HG02798 (cell line): ENCODE measurements around the gene LMCD1.

Source experiments
- ATAC-seq: cut with Tn5 transposase; IDR thresholded peaks from one replicate; pipeline ENCODE4 v1.9.1; 2021; ENCODE audit warnings: mild to moderate bottlenecking; ENCODE audit not compliant: unreplicated experiment, poor library complexity

The LMCD1 gene

GRCh38 chr3:8530581-8530980, 29.0 kb downstream of the LMCD1 start:
- ATAC-seq = no peak

GRCh38 chr3:8532251-8532871, 30.7 kb downstream of the LMCD1 start:
- no peak for ATAC-seq

DNA sequence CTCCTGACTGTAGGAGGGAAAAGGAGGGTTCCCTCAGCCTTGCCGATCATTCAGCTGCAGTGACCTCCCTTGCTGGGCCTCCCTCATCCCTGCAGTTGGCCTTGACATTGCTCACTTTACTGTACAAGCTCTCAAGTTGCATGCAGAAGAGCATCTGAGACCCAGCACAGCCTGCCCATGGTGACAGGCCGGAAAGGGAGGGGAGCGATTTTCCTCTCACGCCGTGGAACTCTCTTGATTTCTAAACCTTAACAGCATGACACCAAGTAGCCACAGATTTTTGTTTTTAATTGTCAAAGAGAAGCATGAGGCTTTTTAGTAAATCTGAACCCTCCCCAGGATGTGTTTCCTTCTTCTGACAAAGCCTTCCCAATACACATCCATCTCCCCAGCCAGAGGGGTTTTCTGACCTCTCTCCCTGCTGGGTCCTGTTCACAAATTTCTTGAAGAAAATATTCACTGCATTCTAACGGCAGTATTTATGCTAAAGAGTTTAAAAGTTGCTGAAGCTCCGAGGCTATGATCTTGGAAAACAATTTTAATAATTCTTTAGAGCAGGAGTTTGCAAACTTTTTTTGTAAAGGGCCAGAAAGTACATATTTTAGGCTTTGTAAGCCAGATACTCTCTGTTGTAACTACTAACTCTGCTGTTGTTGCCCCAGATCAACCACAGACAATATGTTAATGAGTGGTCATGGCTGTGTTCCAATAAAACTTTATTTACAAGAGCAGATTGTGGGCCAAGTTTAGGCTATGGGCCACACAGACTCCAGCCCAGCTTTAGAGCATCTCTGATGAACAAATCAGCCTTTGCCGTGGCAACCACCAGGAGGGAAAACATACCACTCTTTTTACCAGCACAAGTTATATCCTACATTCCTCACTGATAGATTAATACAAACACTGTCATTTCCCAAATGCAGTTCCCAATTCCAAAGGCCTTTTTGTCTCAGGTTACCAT, 34.8 kb downstream of the LMCD1 start:
- no peak for ATAC-seq

- ATAC-seq = no peak
Measured at GRCh38 chr3:8537440-8537839, 35.8 kb downstream of the LMCD1 start.

GRCh38 chr3:8538223-8538622, 36.6 kb downstream of the LMCD1 start:
- no peak for ATAC-seq

DNA sequence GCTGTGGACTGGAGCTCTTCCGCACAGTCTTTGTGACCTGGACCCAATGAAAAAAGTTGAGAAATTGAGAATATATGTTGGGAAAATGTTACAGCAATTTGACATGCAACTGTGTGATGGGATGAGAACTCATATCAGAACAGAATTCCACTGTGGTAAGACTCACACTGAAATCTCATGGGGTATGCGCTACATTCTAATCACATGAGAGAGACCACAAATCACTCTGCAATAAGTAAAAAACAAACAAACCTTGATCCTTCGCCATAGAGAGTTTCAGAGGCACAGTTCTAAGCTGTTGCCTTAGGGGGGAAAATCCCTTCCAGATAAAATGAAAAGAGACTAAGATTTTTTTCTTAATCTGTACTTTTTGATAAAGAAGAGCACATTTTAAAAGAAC, 37.3 kb downstream of the LMCD1 start:
- ATAC-seq = no peak

DNA sequence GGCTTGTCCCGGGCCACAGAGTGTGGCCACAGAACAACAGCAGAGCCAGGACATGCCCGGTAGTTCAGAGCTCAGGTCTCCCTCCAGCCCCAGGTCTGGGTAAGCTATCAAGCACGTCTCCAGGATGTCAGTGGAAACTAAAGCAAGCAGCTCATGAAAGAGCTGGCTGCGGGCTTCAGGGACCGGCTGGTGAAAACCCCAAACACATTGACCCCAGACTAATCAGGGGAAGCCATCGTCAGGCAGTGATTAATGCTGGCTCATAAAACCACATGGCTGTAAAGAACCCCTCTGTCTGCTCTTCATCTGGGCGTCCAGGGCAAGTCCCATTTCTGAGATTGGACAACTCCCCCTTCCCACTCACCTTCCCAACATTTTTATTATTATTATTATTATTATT, 37.8 kb downstream of the LMCD1 start:
- no peak for ATAC-seq

DNA sequence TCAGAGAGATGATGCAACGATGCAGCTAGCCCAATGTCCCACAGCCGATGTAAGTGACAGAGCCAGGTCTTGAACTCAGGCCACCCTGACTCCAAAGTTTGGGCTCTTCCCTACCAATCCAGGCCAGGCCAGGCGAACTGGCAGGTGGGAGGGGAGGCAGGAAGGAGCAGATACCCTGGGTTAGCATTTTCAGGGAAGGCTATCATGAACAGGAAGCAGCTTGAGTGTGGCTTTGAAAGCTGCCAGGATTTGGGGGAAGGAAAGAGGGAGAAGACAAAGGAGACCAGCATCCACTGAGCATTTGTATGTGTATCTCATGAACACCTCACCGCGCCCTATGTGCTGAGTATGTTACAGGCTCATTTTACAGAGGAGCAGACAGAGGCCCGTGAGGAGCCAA, 38.8 kb downstream of the LMCD1 start:
- ATAC-seq = no peak

GRCh38 chr3:8541486-8541885, 39.9 kb downstream of the LMCD1 start:
- ATAC-seq = no peak

GRCh38 chr3:8542190-8543135, 40.8 kb downstream of the LMCD1 start:
- no peak for ATAC-seq

DNA sequence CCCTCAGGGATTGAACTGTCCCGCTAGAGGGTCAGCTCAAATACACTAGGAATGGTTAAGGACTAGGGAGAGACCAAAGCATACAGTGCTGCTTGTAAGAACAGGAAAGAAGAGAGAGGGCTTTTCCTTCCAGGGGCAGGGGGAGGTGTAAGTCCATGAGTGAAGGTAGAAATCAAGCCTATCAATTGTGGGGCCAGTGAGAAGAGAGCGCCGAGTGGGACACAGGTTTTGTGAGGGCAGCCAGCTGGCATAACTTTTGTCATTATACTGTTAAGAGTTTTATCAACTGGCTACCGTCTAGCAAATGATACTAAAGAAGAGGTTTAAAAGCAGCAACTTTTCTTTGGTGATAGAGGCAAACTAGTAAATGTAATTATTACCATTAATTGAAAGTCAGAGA, 45.0 kb downstream of the LMCD1 start:
- no peak for ATAC-seq

GRCh38 chr3:8548502-8549275, 47.1 kb downstream of the LMCD1 start:
- no peak for ATAC-seq

- ATAC-seq = no peak
Measured at GRCh38 chr3:8549354-8549753, 47.7 kb downstream of the LMCD1 start.

- ATAC-seq = no peak
Measured at GRCh38 chr3:8550611-8551010, 49.0 kb downstream of the LMCD1 start.

- no peak for ATAC-seq
Measured at GRCh38 chr3:8552223-8552762, 50.7 kb downstream of the LMCD1 start.

GRCh38 chr3:8553405-8553804, 51.8 kb downstream of the LMCD1 start:
- no peak for ATAC-seq

- no peak for ATAC-seq
Measured at GRCh38 chr3:8554696-8555095, 53.1 kb downstream of the LMCD1 start.

DNA sequence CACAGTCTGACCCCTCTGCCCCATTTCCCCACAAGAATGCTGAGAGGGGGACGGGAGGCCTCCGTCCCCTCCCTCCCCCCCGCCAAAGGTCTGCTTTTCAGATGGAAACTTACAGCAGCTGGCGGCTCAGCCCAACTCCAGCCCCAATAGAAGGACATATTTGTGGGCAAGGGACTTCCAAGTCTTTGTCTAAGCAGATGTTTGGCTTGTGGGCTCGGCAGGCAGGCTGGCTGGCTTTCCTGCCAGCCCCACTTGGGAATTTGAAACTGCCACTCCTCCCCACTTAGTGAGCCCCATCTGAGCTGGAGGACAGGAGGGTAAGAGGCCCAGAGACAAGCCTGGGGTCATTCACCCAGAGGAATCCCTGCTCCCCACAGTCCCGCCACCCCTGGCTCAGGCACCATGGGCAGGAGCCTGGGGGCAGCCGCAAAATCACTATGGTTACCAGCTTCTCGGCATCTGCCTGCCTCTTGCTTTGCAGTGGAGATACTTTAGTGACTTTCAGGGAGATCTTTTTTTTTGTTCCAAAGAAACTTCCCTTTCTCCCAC, 53.6 kb downstream of the LMCD1 start:
- ATAC-seq = no peak

DNA sequence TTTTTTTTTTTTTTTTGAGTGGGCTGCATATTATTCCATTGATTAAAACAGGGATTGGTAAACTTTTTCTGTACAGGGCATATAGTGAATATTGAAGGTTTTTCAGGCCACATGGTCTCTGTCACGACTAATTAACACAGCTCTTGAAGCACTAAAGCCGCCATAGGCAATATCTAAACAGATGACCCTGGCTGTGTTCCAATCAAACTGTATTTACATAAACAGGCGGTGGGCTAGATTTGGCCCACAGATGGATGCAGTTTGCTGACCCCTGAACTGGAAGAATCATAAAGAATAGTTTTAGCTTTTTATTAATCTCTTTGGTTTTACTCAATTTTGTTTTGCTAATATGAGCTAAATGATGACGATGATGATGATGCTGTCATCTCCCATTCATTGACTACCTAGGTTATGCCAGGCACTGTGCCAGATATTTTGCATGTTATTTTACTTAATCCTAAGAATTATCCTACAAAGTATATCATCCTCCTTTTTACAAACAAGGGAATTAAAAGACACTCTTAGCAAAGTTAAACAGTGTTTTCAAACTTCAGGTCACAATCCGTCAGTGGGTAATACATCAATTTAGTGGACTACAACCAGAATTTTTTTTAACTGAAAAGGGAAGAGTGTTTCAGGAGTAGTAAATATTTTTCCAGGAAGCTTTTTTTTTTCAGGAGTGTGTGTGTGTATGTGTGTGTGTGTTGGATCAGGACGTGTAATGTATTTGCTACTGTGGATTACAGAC, 54.3 kb downstream of the LMCD1 start:
- ATAC-seq = no peak
